Progenitor cell of endocrine pancreas (in vitro differentiated cells): Measurements from ENCODE around the gene SLC12A9. TPM values are rescaled to one million over a fixed set of nuclear protein-coding genes. Genes with fewer than 3 reads are reported as not detected.
A peak's percentile ranks its signal among the peaks of the same experiment; 100 is the strongest.

Experiments used
- DNase-seq: peaks from one replicate; pipeline ENCODE4 v3.0.0; 2021; ENCODE audit warnings: low spot score; ENCODE audit not compliant: unreplicated experiment
- H3K27ac Mint-ChIP-seq: 2 replicates; pipeline ENCODE4 v1.8.0; 2021; ENCODE audit warnings: mild to moderate bottlenecking, moderate library complexity, mixed read lengths
- H3K27me3 Mint-ChIP-seq: 2 replicates; pipeline ENCODE4 v1.8.0; 2021; ENCODE audit warnings: mixed read lengths
- H3K36me3 Mint-ChIP-seq: 2 replicates; pipeline ENCODE4 v1.8.0; 2022; ENCODE audit warnings: mixed read lengths; ENCODE audit not compliant: insufficient read depth
- H3K4me1 Mint-ChIP-seq: 2 replicates; pipeline ENCODE4 v1.8.0; 2021; ENCODE audit warnings: low read depth, mixed read lengths
- H3K4me3 Mint-ChIP-seq: 2 replicates; pipeline ENCODE4 v1.8.0; 2021; ENCODE audit warnings: low read depth, mild to moderate bottlenecking, moderate library complexity, mixed read lengths
- H3K9me3 Mint-ChIP-seq: 2 replicates; pipeline ENCODE4 v1.8.0; 2021; ENCODE audit warnings: low read depth, mixed read lengths
- CTCF ChIP-seq: fragments of 200-600 bp; sonication (generic); IDR thresholded peaks from one replicate; pipeline ENCODE4 v1.5.0; 2021; ENCODE audit warnings: antibody characterized with exemption, mild to moderate bottlenecking; ENCODE audit not compliant: unreplicated experiment
- total RNA-seq: library from RNA; stranded (reverse); gene quantifications from 2 replicates; pipeline ENCODE4 v1.2.1, GENCODE V29; 2021

Gene SLC12A9
- total RNA-seq, 1 donor from 2014 or later = 62.6 TPM

- Mint-ChIP-seq H3K27ac (peak overlapping the region; percentile 59), H3K4me1 (peaks cover 7% of the 10 kb centered on the region), H3K9me3 (no peaks in the 10 kb centered on the region), H3K36me3 (peaks cover 11% of the 10 kb centered on the region), H3K4me3 (no peak overlapping the region), H3K27me3 (no peaks in the 10 kb centered on the region)
- no peak for TF ChIP-seq CTCF
- no peak for DNase-seq
Measured at GRCh38 chr7:100865372-100865911, 12.9 kb downstream of the SLC12A9 start.

DNA sequence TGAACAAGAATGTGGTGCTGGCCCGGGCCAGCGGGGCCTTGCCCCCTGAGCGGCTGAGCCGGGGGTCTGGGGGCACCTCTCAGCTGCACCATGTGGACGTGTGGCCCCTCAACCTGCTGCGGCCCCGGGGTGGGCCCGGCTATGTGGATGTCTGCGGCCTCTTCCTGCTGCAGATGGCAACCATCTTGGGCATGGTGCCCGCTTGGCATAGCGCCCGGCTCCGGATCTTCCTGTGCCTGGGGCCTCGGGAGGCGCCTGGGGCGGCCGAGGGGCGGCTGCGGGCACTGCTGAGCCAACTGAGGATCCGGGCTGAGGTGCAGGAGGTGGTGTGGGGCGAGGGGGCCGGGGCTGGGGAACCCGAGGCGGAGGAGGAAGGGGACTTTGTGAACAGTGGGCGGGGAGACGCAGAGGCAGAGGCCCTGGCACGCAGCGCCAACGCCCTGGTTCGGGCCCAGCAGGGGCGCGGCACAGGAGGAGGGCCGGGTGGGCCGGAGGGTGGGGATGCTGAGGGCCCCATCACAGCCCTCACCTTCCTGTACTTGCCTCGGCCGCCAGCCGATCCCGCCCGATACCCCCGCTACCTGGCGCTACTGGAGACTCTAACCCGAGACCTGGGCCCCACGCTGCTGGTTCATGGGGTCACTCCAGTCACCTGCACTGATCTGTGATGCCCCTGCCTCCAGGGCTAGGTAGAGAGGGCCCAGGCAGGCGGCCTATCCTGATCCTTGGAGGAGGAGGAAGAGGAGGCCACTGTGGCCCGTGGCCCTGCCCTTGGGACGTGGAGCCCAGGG is 13.6 kb downstream of the SLC12A9 start:
- no peak for TF ChIP-seq CTCF
- Mint-ChIP-seq H3K27me3 (no peaks in the 10 kb centered on the region), H3K4me1 (peaks cover 7% of the 10 kb centered on the region), H3K9me3 (no peaks in the 10 kb centered on the region), H3K4me3 (peak overlapping the region; percentile 93), H3K36me3 (peaks cover 8% of the 10 kb centered on the region), H3K27ac (no peak overlapping the region)
- no peak for DNase-seq

DNA sequence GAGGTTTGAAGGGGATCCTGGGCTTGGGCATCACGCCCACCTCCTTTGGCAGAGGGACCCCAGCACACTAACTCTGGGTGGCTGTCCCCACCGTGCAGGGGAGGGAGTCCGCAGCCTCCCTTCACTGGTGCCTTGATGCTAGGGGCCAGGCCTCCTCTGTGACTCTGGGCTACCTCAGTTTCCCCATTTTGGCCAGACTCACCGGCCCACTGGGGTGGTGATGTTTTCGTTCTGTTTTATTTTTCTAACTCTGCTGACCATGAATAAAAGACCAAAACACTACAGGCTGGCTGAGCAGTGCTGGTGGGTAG is 14.2 kb downstream of the SLC12A9 start:
- Mint-ChIP-seq H3K27ac (peak overlapping the region; percentile 99), H3K4me1 (peaks cover 7% of the 10 kb centered on the region), H3K9me3 (no peaks in the 10 kb centered on the region), H3K27me3 (no peaks in the 10 kb centered on the region), H3K4me3 (peak overlapping the region; percentile 93), H3K36me3 (peaks cover 11% of the 10 kb centered on the region)
- TF ChIP-seq CTCF = no peak
- no peak for DNase-seq

DNA sequence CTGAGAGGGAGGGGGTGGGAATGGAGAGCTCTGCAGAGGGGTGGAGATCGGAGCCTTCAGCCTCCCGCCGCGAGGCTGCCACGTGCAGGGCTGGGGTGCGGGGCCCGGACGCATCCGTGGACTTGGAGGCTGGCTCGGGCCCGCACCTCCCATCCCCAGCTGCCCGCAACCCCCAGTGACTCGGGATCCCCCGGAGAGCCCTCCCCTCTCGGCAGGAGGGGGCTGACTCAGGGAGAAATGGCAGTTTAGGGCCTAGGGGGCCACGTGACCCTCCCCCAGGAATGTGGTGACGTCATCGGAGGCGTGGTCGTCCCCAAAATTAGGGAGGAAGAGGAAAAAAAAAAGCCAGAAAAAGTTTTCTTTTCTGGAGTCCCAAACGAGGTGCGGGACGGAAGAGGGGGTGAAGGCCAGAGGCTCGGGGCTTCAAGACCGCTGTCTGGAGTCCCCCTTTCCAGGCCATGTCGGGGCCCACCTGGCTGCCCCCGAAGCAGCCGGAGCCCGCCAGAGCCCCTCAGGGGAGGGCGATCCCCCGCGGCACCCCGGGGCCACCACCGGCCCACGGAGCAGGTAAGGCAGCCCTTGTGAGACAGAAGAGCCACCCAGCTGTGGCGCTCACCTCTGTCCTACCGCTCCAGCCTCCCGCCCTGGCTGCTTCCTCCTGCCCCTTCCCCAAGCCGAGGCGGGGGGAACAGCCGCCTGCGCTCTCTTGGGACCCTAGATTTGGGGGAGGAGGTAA is 14.7 kb downstream of the SLC12A9 start, which contains the start of gene TRIP6:
Gene TRIP6 (plus strand): TSS at position 348 of the 736 bp plus-strand sequence. CDS start 111 bp downstream, at position 459.
- DNase-seq = peak; percentile 66
- Mint-ChIP-seq H3K9me3 (no peaks in the 10 kb centered on the region), H3K27ac (peak within 1 kb of the TSS; percentile 99), H3K36me3 (peaks cover 11% of the 10 kb centered on the region), H3K4me3 (peak within 1 kb of the TSS; percentile 93), H3K4me1 (peaks cover 7% of the 10 kb centered on the region), H3K27me3 (no peaks in the 10 kb centered on the region)
- no peak for TF ChIP-seq CTCF

- no peaks in the 10 kb centered on the region for H3K9me3 Mint-ChIP-seq
- DNase-seq = peak; percentile 45
- H3K36me3 Mint-ChIP-seq = peaks cover 14% of the 10 kb centered on the region
Measured at GRCh38 chr7:100867776-100868485, 15.4 kb downstream of the SLC12A9 start.

More at GRCh38 chr7:100867776-100868485, 15.4 kb downstream of the SLC12A9 start:
- peak overlapping the region; percentile 95 for H3K27ac Mint-ChIP-seq
- peak overlapping the region; percentile 93 for H3K4me3 Mint-ChIP-seq
- peaks cover 7% of the 10 kb centered on the region for H3K4me1 Mint-ChIP-seq
- no peak for TF ChIP-seq CTCF
- no peaks in the 10 kb centered on the region for H3K27me3 Mint-ChIP-seq
